GM12878 (cell line): ENCODE results near the gene CLEC1A. TPM values are rescaled to one million over a fixed set of nuclear protein-coding genes. Genes with fewer than 3 reads are reported as not detected.

Source experiments
- ATAC-seq: fragments of 200-7000 bp; cut with Tn5 transposase; 3 replicates; pipeline ENCODE4 v1.9.1; 2020; ENCODE audit warnings: mild to moderate bottlenecking, moderate library complexity
- BruUV-seq: library from RNA; stranded (reverse); fragments of 400-500 nt; replicated peaks from 2 replicates; lab custom pipeline; 2021; lab: Mats Ljungman, UMichigan
- CTCF ChIA-PET: fragments of 300-600 bp; sonication (Branson Sonifier 250); formaldehyde crosslinking; extraction: SDS; loops from one replicate; lab custom pipeline; 2021; ENCODE audit warnings: inconsistent platforms; lab: Yijun Ruan, JAX
- POLR2A ChIA-PET: fragments of 350-600 bp; formaldehyde crosslinking; extraction: SDS; loops from one replicate; lab custom pipeline; 2021; ENCODE audit warnings: inconsistent platforms; lab: Charles Lee
- RAD21 ChIA-PET: fragments of 300-600 bp; sonication (Branson Sonifier 250); formaldehyde crosslinking; loops from one replicate; lab custom pipeline; 2023; ENCODE audit warnings: antibody characterized with exemption; ENCODE audit not compliant: unreplicated experiment; lab: Charles Lee
- SMC1A ChIA-PET: fragments of 300-600 bp; sonication (Branson Sonifier 250); formaldehyde crosslinking; loops from one replicate; lab custom pipeline; 2023; ENCODE audit not compliant: unreplicated experiment, uncharacterized antibody; lab: Charles Lee
- DNase-seq: peaks from one replicate; pipeline ENCODE4 v3.0.0-alpha.2; 2011; ENCODE audit warnings: low read depth, low spot score
- FAIRE-seq: peaks from 3 replicates; lab custom pipeline; 2011; peaks lifted over from hg19 to GRCh38; lab: Jason Lieb, UNC
- H2AFZ ChIP-seq: 2 replicates; pipeline ENCODE4 v1.6.0; 2011; ENCODE audit warnings: low read depth, low read length, control low read depth; ENCODE audit not compliant: control insufficient read depth
- H3K27ac ChIP-seq: 2 replicates; pipeline ENCODE4 v1.5.1; 2011; ENCODE audit warnings: control low read depth; ENCODE audit not compliant: control insufficient read depth, insufficient read depth
- H3K27me3 ChIP-seq, 2 experiments: replicated peaks in 1 of 2; 2 replicates each; pipeline versions ENCODE4 v1.6.0 to v1.6.1; 2011; ENCODE audit warnings: low read length in 1 of 2; ENCODE audit not compliant: control insufficient read depth in 2 of 2, insufficient read depth in 2 of 2
- H3K36me3 ChIP-seq, 2 experiments: 2 replicates each; pipeline ENCODE4 v1.5.1; 2011; ENCODE audit warnings: low read length in 1 of 2; ENCODE audit not compliant: control insufficient read depth in 2 of 2, insufficient read depth in 2 of 2
- H3K4me1 ChIP-seq: 2 replicates; pipeline ENCODE4 v1.6.1; 2011; ENCODE audit warnings: mild to moderate bottlenecking, low read length, moderate library complexity, mixed read lengths; ENCODE audit not compliant: control insufficient read depth, insufficient read depth
- H3K4me2 ChIP-seq: 2 replicates; pipeline ENCODE4 v1.6.0; 2011; ENCODE audit warnings: control low read depth; ENCODE audit not compliant: control insufficient read depth, insufficient read depth
- H3K4me3 ChIP-seq: fragments of 200-600 bp; sonication (generic); 2 replicates; pipeline ENCODE4 v1.5.1; 2016
- H3K79me2 ChIP-seq: 2 replicates; pipeline ENCODE4 v1.6.0; 2011; ENCODE audit warnings: low read length; ENCODE audit not compliant: control insufficient read depth, insufficient read depth
- H3K9ac ChIP-seq: 2 replicates; pipeline ENCODE4 v1.8.0; 2011; ENCODE audit warnings: low read length, control low read depth, mixed read lengths; ENCODE audit not compliant: control insufficient read depth, insufficient read depth
- H3K9me3 ChIP-seq: replicated peaks from 3 replicates; pipeline ENCODE4 v1.5.1; 2011; ENCODE audit warnings: mild to moderate bottlenecking, low read length; ENCODE audit not compliant: control insufficient read depth, insufficient read depth
- H4K20me1 ChIP-seq: 2 replicates; pipeline ENCODE4 v1.6.0; 2011; ENCODE audit not compliant: control insufficient read depth, insufficient read depth
- CBX3 ChIP-seq: fragments of 200-600 bp; sonication (generic); IDR thresholded peaks from 2 replicates; pipeline ENCODE4 v1.6.1; 2016; ENCODE audit warnings: low read depth, borderline replicate concordance
- CHD4 ChIP-seq: fragments of 200-600 bp; sonication (generic); IDR thresholded peaks from 2 replicates; pipeline ENCODE4 v1.6.1; 2016; ENCODE audit warnings: mild to moderate bottlenecking
- E2F8 ChIP-seq: fragments of 450-650 bp; IDR thresholded peaks from 2 replicates; pipeline ENCODE4 v1.6.1; 2018; ENCODE audit warnings: mild to moderate bottlenecking, low read depth, moderate library complexity; ENCODE audit not compliant: partially characterized antibody
- FOXK2 ChIP-seq: fragments of 450-650 bp; IDR thresholded peaks from 2 replicates; pipeline ENCODE4 v1.6.1; 2017; ENCODE audit warnings: mild to moderate bottlenecking, moderate library complexity
- IKZF1 ChIP-seq: fragments of 450-650 bp; conservative IDR thresholded peaks from 2 replicates; pipeline ENCODE4 v1.6.1; 2017; ENCODE audit warnings: antibody characterized with exemption, mild to moderate bottlenecking
- KAT2A ChIP-seq: conservative IDR thresholded peaks from 2 replicates; pipeline ENCODE4 v1.6.1; 2011; ENCODE audit warnings: low read depth, low read length; ENCODE audit not compliant: control insufficient read depth
- MTA2 ChIP-seq: fragments of 450-650 bp; IDR thresholded peaks from 2 replicates; pipeline ENCODE4 v1.6.1; 2016; ENCODE audit warnings: low read depth, mild to moderate bottlenecking, moderate library complexity
- NR2F1 ChIP-seq: fragments of 450-650 bp; conservative IDR thresholded peaks from 2 replicates; pipeline ENCODE4 v1.6.1; 2017; ENCODE audit warnings: mild to moderate bottlenecking
- NRF1 ChIP-seq: conservative IDR thresholded peaks from 2 replicates; pipeline ENCODE4 v1.6.1; 2011; ENCODE audit warnings: mild to moderate bottlenecking, low read depth, low read length, improper control_type of control experiment
- PAX8 ChIP-seq: fragments of 450-650 bp; IDR thresholded peaks from 2 replicates; pipeline ENCODE4 v1.6.1; 2017; ENCODE audit warnings: mild to moderate bottlenecking, moderate library complexity
- RUNX3 ChIP-seq: IDR thresholded peaks from 2 replicates; pipeline ENCODE4 v1.6.1; 2012; ENCODE audit warnings: low read length, inconsistent platforms
- SMC3 ChIP-seq: IDR thresholded peaks from 2 replicates; pipeline ENCODE4 v1.6.1; 2011; ENCODE audit warnings: low read length, improper control_type of control experiment, borderline replicate concordance
- USF2 ChIP-seq: IDR thresholded peaks from 2 replicates; pipeline ENCODE4 v1.6.1; 2011; ENCODE audit warnings: low read depth, low read length, improper control_type of control experiment, borderline replicate concordance
- ZNF207 ChIP-seq: fragments of 450-650 bp; IDR thresholded peaks from 2 replicates; pipeline ENCODE4 v1.6.1; 2014; ENCODE audit warnings: antibody characterized with exemption, mild to moderate bottlenecking, borderline replicate concordance
- WGBS: methylation state at CpG from one replicate; pipeline ENCODE4 v1.1.6; 2016; ENCODE audit warnings: low lambda C conversion rate; ENCODE audit not compliant: insufficient replicate concordance, insufficient coverage; ENCODE audit errors: missing lambda C conversion rate; 5-methylcytosine and 5-hydroxymethylcytosine counted together
- in situ Hi-C: fragments of 300-500 bp; cut with MboI; formaldehyde crosslinking; loops from 9 replicates; pipeline ENCODE4 v1.14.3; 2018; ENCODE audit warnings: mixed read lengths
- intact Hi-C: fragments of 100-400 bp; cut with micrococcal nuclease; formaldehyde crosslinking; loops from one replicate; pipeline ENCODE4 v1.14.2; 2022; ENCODE audit not compliant: unreplicated experiment
- polyA plus RNA-seq, 11 experiments: library from polyadenylated mRNA; depleted of rRNA in 4 of 11; unstranded in 6 of 11; stranded (reverse) in 5 of 11; fragments of >200 nt; fragmentation: Nextera tagmentation in 4 of 11; fragmentation: Illumina TruSeq in 1 of 11; extraction: Ambion mirVana in 4 of 11; extraction: Trizol in 1 of 11; gene quantifications; 1 replicate in 1 of 11; 2 replicates in 10 of 11; pipeline versions ENCODE4 v1.2.1 to v1.2.3, GENCODE V29; 2011 to 2016; ENCODE audit warnings: inconsistent platforms in 2 of 11, missing spikeins in 2 of 11, low read depth in 1 of 11
- total RNA-seq, 4 experiments: library from RNA; depleted of rRNA in 3 of 4; stranded (reverse); fragments of >200 nt in 3 of 4; fragmentation: Illumina TruSeq in 1 of 4; extraction: Trizol in 1 of 4; gene quantifications; 2 replicates each; pipeline versions ENCODE4 v1.2.1 to v1.2.3, GENCODE V29; 2013 to 2021

The CLEC1A gene
- total and polyA plus RNA-seq, 10 of the 15 experiments (the other 5 are each of a cell fraction or from before 2014, with no cell fraction given), result not detected

- CTCF ChIA-PET, result interaction anchor here (1.8 to 2.0 kb wide), 3 partner anchors 18 to 392 kb away, joined by 4 to 8 read pairs (median 5); no protein-coding TSS in a partner anchor
These were observed 36.3 kb upstream of the CLEC1A start for GRCh38 chr12:10135126-10135525.

GRCh38 chr12:10132850-10133370, 34.1 kb upstream of the CLEC1A start:
- ATAC-seq (no peak), DNase-seq (no peak), FAIRE-seq (no peak)
- no peak overlapping the region for H3K27ac ChIP-seq
- RAD21 ChIA-PET, result no interaction called here
- H3K36me3 ChIP-seq, result no peaks in the 10 kb centered on the region
- H3K4me2 ChIP-seq, result no peak overlapping the region
- peaks cover 5% of the 10 kb centered on the region; the same call in 2 of the 3 replicates for H3K9me3 ChIP-seq
- intact Hi-C loops, result loop anchor here (5.0 kb wide), 1 partner anchor 186 kb away; no protein-coding TSS in a partner anchor
- CTCF ChIA-PET, result no interaction called here
- H3K9ac ChIP-seq, result no peak overlapping the region
- H3K4me3 ChIP-seq, result no peak overlapping the region
- H2AFZ ChIP-seq, result no peak overlapping the region
- in situ Hi-C loops, result no loop called here
- H4K20me1 ChIP-seq, result no peaks in the 10 kb centered on the region
- SMC1A ChIA-PET, result interaction anchor here (1.2 kb wide), 1 partner anchor 10 kb away, joined by 3 read pairs; no protein-coding TSS in a partner anchor
- POLR2A ChIA-PET, result no interaction called here
- no peaks in the 10 kb centered on the region; a peak in 2 of 4 replicates for H3K27me3 ChIP-seq
- WGBS, result 64% methylated on average over 6 of the region's 6 CpGs
- peaks cover 8% of the 10 kb centered on the region; the same call in 1 of the 2 replicates for H3K4me1 ChIP-seq
- no peaks in the 10 kb centered on the region for H3K79me2 ChIP-seq
- no TSS peak for BruUV-seq
- no peak for TF ChIP-seq ZNF207
- TF ChIP-seq RUNX3, result no peak
- no peak for TF ChIP-seq IKZF1
- TF ChIP-seq USF2, result no peak
- no peak for TF ChIP-seq PAX8
- TF ChIP-seq NRF1, result no peak
- TF ChIP-seq E2F8, result no peak
- TF ChIP-seq FOXK2, result no peak
- TF ChIP-seq KAT2A, result no peak
- no peak for TF ChIP-seq SMC3
- no peak for TF ChIP-seq NR2F1
- TF ChIP-seq MTA2, result no peak
- no peak for TF ChIP-seq CHD4
- no peak for TF ChIP-seq CBX3

More at GRCh38 chr12:10135126-10135525, 36.3 kb upstream of the CLEC1A start:
- in situ Hi-C loops (no loop called here), intact Hi-C loops (no loop called here)
- no peak for ATAC-seq
- Histone ChIP-seq H3K4me1 (peaks cover 4% of the 10 kb centered on the region; the same call in 1 of the 2 replicates), H4K20me1 (no peaks in the 10 kb centered on the region), H3K36me3 (no peaks in the 10 kb centered on the region), H3K79me2 (no peaks in the 10 kb centered on the region), H3K4me3 (no peak overlapping the region), H3K4me2 (no peak overlapping the region), H3K27me3 (no peaks in the 10 kb centered on the region; a peak in 2 of 4 replicates), H3K27ac (no peak overlapping the region)
- ChIA-PET RAD21 (no interaction called here), SMC1A (interaction anchor here (0.9 kb wide), 1 partner anchor 19 kb away, joined by 4 read pairs; no protein-coding TSS in a partner anchor)
- no TSS peak for BruUV-seq
- FAIRE-seq, result no peak
- DNase-seq, result no peak
- WGBS, result 30% methylated on average over 4 of the region's 4 CpGs
- TF ChIP-seq PAX8, result no peak
- TF ChIP-seq, all 136 proteins: peak for 0
- Histone ChIP-seq H3K9me3 (no peaks in the 10 kb centered on the region), H2AFZ (no peak overlapping the region), H3K9ac (no peak overlapping the region)
- POLR2A ChIA-PET, result no interaction called here
